AG04450 (cell line): ENCODE data around the gene SLC8A3. TPM values are rescaled to one million over a fixed set of nuclear protein-coding genes. Genes with fewer than 3 reads are reported as not detected.

Experiments used
- CTCF ChIA-PET: fragments of 300-600, 350-600 bp; formaldehyde crosslinking; extraction: SDS; loops from one replicate; lab custom pipeline; 2022; ENCODE audit warnings: antibody characterized with exemption, inconsistent platforms; lab: Charles Lee
- POLR2A ChIA-PET: fragments of 350-600 bp; formaldehyde crosslinking; extraction: SDS; loops from one replicate; lab custom pipeline; 2021; ENCODE audit warnings: antibody characterized with exemption, inconsistent platforms; lab: Yijun Ruan, JAX
- DNase-seq: peaks from one replicate; pipeline ENCODE4 v3.0.0-alpha.2; 2011; ENCODE audit warnings: low read depth, low spot score
- H3K27ac ChIP-seq: one replicate; pipeline ENCODE4 v1.5.1; 2012; ENCODE audit warnings: low read depth, low read length, control low read depth
- H3K27me3 ChIP-seq: one replicate; pipeline ENCODE4 v1.6.0; 2012; ENCODE audit warnings: low read length; ENCODE audit not compliant: control insufficient read depth, insufficient read depth
- H3K4me3 ChIP-seq: 2 replicates; pipeline ENCODE4 v1.5.1; 2011; ENCODE audit warnings: mild to moderate bottlenecking, low read depth, low read length, control low read depth
- H3K9me3 ChIP-seq: 2 replicates; pipeline ENCODE4 v1.5.1; 2012; ENCODE audit warnings: low read length; ENCODE audit not compliant: control insufficient read depth, insufficient read depth
- CTCF ChIP-seq: IDR thresholded peaks from 2 replicates; pipeline ENCODE4 v1.5.1; 2011; ENCODE audit warnings: low read depth, low read length, control low read depth, inconsistent platforms
- polyA plus RNA-seq: library from polyadenylated mRNA; depleted of rRNA; stranded (reverse); fragments of >200 nt; gene quantifications from 2 replicates; pipeline ENCODE4 v1.2.3, GENCODE V29; 2011

SLC8A3 gene
- polyA plus RNA-seq, 1 experiment = not detected

GRCh38 chr14:70013271-70013873 is 175.4 kb downstream of the SLC8A3 start:
- H3K27ac ChIP-seq = no peak overlapping the region
- peak; percentile 75 for TF ChIP-seq CTCF
- no peaks in the 10 kb centered on the region for H3K9me3 ChIP-seq
- no peaks in the 10 kb centered on the region for H3K27me3 ChIP-seq
- no peak for DNase-seq
- ChIA-PET POLR2A (no interaction called here), CTCF (interaction anchor here (0.6 to 5.6 kb wide), 13 partner anchors 15 to 195 kb away, joined by 3 to 20 read pairs (median 4); no protein-coding TSS in a partner anchor)
- no peak overlapping the region for H3K4me3 ChIP-seq

GRCh38 chr14:70011708-70012107 is 177.0 kb downstream of the SLC8A3 start:
- TF ChIP-seq CTCF = no peak
- ChIA-PET POLR2A (no interaction called here), CTCF (interaction anchor here (0.6 to 5.6 kb wide), 6 partner anchors 17 to 193 kb away, joined by 3 to 20 read pairs (median 4); no protein-coding TSS in a partner anchor)

GRCh38 chr14:70011098-70011497 is 177.7 kb downstream of the SLC8A3 start:
- H3K4me3 ChIP-seq = no peak overlapping the region
- TF ChIP-seq CTCF = no peak
- ChIA-PET CTCF (interaction anchor here (0.6 to 1.0 kb wide), 2 partner anchors 17 to 134 kb away, joined by 5 to 6 read pairs; no protein-coding TSS in a partner anchor), POLR2A (no interaction called here)
- no peaks in the 10 kb centered on the region for H3K9me3 ChIP-seq
- H3K27ac ChIP-seq = no peak overlapping the region
- no peak for DNase-seq
- H3K27me3 ChIP-seq = no peaks in the 10 kb centered on the region

More at GRCh38 chr14:70011708-70012107, 177.0 kb downstream of the SLC8A3 start:
- no peak overlapping the region for H3K4me3 ChIP-seq
- no peaks in the 10 kb centered on the region for H3K9me3 ChIP-seq
- DNase-seq = no peak
- no peaks in the 10 kb centered on the region for H3K27me3 ChIP-seq
- H3K27ac ChIP-seq = no peak overlapping the region

- ChIA-PET POLR2A (no interaction called here), CTCF (interaction anchor here (0.6 kb wide), 1 partner anchor 22 kb away, joined by 3 read pairs; no protein-coding TSS in a partner anchor)
- no peak overlapping the region for H3K4me3 ChIP-seq
- DNase-seq = no peak
- H3K27me3 ChIP-seq = no peaks in the 10 kb centered on the region
- H3K27ac ChIP-seq = no peak overlapping the region
- no peaks in the 10 kb centered on the region for H3K9me3 ChIP-seq
- no peak for TF ChIP-seq CTCF
Measured at GRCh38 chr14:70009961-70010360, 178.8 kb downstream of the SLC8A3 start.
